HG02798 (cell line): ENCODE results near the gene PERCC1.

Source experiments
- ATAC-seq: cut with Tn5 transposase; IDR thresholded peaks from one replicate; pipeline ENCODE4 v1.9.1; 2021; ENCODE audit warnings: mild to moderate bottlenecking; ENCODE audit not compliant: unreplicated experiment, poor library complexity

Gene PERCC1

GRCh38 chr16:1430759-1431496 is at the start of gene PERCC1:
PERCC1 (plus strand) TSS chr16:1431078; CDS start chr16:1432594, 1,516 bp downstream.
- no peak for ATAC-seq

- ATAC-seq: no peak
Observed at GRCh38 chr16:1381612-1382406, 49.1 kb upstream of the PERCC1 start.

- ATAC-seq: no peak
Observed at GRCh38 chr16:1383556-1383955, 47.3 kb upstream of the PERCC1 start.

- ATAC-seq: no peak
Observed at GRCh38 chr16:1385232-1385631, 45.6 kb upstream of the PERCC1 start.

GRCh38 chr16:1387331-1387730 is 43.5 kb upstream of the PERCC1 start:
- ATAC-seq: no peak

- no peak for ATAC-seq
Observed at GRCh38 chr16:1389762-1390161, 41.1 kb upstream of the PERCC1 start.

GRCh38 chr16:1390239-1390779 is 40.6 kb upstream of the PERCC1 start:
- no peak for ATAC-seq

- no peak for ATAC-seq
Observed at GRCh38 chr16:1392826-1393225, 38.1 kb upstream of the PERCC1 start.

GRCh38 chr16:1393613-1394176 is 37.2 kb upstream of the PERCC1 start:
- ATAC-seq: no peak

GRCh38 chr16:1394367-1394951 is 36.4 kb upstream of the PERCC1 start:
- no peak for ATAC-seq

- no peak for ATAC-seq
Observed at GRCh38 chr16:1395444-1396031, 35.3 kb upstream of the PERCC1 start.

GRCh38 chr16:1397779-1398178 is 33.1 kb upstream of the PERCC1 start:
- ATAC-seq: no peak

GRCh38 chr16:1398351-1398750 is 32.5 kb upstream of the PERCC1 start:
- no peak for ATAC-seq

- ATAC-seq: no peak
Observed at GRCh38 chr16:1398826-1399581, 31.9 kb upstream of the PERCC1 start.

GRCh38 chr16:1401061-1401757 is 29.7 kb upstream of the PERCC1 start:
- ATAC-seq: no peak

GRCh38 chr16:1401758-1402154 is 29.1 kb upstream of the PERCC1 start:
- ATAC-seq: no peak

GRCh38 chr16:1403036-1403435 is 27.8 kb upstream of the PERCC1 start:
- ATAC-seq: no peak

- no peak for ATAC-seq
Observed at GRCh38 chr16:1403733-1404132, 27.1 kb upstream of the PERCC1 start.

- ATAC-seq: no peak
Observed at GRCh38 chr16:1407753-1408152, 23.1 kb upstream of the PERCC1 start.
